PFSK-1 (cell line): ENCODE data around the gene ABCC6.

Experiments used
- FOXP2 ChIP-seq: optimal IDR thresholded peaks from 2 replicates; pipeline ENCODE3; 2011; ENCODE audit warnings: borderline replicate concordance, control low read depth, inconsistent platforms; ENCODE audit not compliant: insufficient read depth; ENCODE audit errors: extremely low read length, extremely low read depth
- POLR2AphosphoS5 ChIP-seq: IDR thresholded peaks from 2 replicates; pipeline ENCODE4 v1.6.1; 2012; ENCODE audit warnings: low read depth, mild to moderate bottlenecking, control low read depth, low read length, moderate library complexity
- SIN3A ChIP-seq: IDR thresholded peaks from 2 replicates; pipeline ENCODE4 v1.6.1; 2012; ENCODE audit warnings: mild to moderate bottlenecking, low read length, moderate library complexity, borderline replicate concordance; ENCODE audit not compliant: insufficient read depth
- TAF1 ChIP-seq: IDR thresholded peaks from 2 replicates; pipeline ENCODE4 v1.6.1; 2012; ENCODE audit warnings: low read length, control low read depth, borderline replicate concordance; ENCODE audit not compliant: insufficient read depth
- TF ChIP-seq, protein P1 (sequence below), 2 experiments: IDR thresholded peaks; 2 replicates each; pipeline versions ENCODE4 v1.6.1 to v1.8.0; 2011 to 2012; ENCODE audit warnings: low read depth in 2 of 2, low read length in 2 of 2, control low read depth in 1 of 2, inconsistent platforms in 1 of 2, mild to moderate bottlenecking in 1 of 2, moderate library complexity in 1 of 2; ENCODE audit not compliant: insufficient read depth in 1 of 2

The ABCC6 gene

DNA sequence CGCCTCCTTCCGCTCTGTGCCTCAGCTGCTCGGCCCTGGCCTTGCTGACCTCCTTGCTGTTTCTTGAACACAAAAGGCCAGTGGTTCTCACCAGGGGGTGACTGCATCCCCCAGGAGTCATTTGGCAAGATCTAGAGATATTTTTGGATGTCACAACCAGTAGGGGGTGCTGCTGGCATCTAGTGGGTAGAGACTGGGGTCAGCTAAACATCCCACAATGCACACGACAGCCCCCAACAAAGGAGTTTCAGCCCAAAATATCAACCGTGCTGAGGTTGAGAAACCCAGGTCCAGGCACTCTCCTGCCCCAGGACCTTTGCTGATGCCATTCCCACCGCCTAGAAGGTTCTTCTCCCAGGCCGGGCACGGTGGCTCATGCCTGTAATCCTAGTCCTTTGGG is 39.7 kb downstream of the ABCC6 start:
- TF ChIP-seq SIN3A (no peak), POLR2AphosphoS5 (no peak), TAF1 (no peak), FOXP2 (no peak)
- TF ChIP-seq, protein P1, sequence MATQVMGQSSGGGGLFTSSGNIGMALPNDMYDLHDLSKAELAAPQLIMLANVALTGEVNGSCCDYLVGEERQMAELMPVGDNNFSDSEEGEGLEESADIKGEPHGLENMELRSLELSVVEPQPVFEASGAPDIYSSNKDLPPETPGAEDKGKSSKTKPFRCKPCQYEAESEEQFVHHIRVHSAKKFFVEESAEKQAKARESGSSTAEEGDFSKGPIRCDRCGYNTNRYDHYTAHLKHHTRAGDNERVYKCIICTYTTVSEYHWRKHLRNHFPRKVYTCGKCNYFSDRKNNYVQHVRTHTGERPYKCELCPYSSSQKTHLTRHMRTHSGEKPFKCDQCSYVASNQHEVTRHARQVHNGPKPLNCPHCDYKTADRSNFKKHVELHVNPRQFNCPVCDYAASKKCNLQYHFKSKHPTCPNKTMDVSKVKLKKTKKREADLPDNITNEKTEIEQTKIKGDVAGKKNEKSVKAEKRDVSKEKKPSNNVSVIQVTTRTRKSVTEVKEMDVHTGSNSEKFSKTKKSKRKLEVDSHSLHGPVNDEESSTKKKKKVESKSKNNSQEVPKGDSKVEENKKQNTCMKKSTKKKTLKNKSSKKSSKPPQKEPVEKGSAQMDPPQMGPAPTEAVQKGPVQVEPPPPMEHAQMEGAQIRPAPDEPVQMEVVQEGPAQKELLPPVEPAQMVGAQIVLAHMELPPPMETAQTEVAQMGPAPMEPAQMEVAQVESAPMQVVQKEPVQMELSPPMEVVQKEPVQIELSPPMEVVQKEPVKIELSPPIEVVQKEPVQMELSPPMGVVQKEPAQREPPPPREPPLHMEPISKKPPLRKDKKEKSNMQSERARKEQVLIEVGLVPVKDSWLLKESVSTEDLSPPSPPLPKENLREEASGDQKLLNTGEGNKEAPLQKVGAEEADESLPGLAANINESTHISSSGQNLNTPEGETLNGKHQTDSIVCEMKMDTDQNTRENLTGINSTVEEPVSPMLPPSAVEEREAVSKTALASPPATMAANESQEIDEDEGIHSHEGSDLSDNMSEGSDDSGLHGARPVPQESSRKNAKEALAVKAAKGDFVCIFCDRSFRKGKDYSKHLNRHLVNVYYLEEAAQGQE (IDR thresholded peaks at IDR 0.05; ENCODE audit: insufficient read depth in 1 of 2, low read depth in 2 of 2, low read length in 2 of 2), result no peak

DNA sequence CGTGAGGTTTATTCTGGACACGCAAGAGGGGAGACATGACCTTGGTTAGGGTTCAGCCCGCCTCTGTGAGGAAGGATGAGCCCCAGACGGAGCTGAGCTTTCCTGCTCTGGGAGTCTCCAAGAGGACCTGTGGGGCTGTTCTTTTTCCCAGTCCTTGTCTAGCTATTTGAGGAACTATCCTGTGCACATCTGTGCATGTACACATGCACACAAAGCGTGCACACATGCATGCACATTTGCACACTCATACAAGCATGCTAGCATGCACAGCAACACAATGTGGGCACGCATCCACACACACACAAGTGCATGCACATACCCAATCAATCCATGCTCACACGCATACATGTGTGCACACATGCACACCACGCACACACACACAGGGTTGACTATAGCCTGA is 40.4 kb downstream of the ABCC6 start:
- TF ChIP-seq SIN3A (no peak), FOXP2 (no peak), POLR2AphosphoS5 (no peak), TAF1 (no peak)
- TF ChIP-seq, protein P1 (IDR thresholded peaks at IDR 0.05; ENCODE audit: insufficient read depth in 1 of 2, low read depth in 2 of 2, low read length in 2 of 2), result no peak

DNA sequence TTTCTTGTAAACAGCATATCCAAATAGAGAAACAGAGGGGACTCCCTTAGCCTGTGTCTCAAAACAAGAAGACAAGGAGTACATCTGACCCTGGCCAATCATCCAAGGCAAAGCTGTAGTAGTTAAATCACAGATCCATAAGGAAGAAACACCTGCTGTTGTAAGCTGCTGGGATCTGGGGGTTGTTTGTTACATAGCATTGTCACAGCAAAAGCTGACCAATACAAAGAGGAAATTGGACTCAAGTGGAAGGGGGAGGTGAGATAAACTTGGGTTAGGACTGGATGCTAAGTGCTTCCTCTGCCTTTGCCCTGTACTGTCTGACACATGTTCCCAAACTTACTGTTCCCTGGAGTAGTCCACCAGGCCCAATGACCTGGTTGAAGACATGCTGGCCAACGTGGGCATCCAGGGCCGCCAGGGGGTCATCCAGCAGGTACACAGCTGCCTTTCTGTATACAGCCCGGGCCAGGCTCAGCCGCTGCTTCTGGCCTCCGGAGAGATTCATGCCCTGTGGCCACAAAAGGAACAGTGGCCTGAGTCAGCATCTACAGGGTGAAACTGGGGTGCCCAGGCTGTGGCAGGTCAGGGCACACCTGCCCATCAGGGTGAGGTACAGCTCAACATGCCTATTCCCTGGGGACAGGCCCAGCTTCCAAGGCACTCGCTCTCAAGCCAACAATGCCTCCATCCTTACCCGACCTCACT is 44.7 kb downstream of the ABCC6 start:
- TF ChIP-seq POLR2AphosphoS5 (no peak), SIN3A (no peak)

DNA sequence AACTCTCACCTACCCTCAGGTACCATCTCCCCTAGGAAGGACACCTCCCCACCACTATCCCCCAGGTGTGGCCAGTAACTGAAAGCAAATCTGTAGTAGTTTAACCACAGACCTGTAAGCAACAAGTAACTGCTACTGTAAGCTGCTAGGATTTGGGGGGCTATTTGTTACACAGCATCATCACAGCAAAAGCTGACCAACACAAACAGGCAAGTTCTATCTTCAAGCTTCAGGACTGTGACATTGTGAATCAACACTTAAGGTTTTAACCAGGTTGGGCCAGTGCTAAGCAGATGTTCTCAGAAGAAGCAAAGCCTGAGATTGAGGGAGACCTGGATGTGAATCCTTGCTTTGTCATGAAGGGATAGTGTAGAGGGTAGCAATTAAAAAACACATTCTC is 47.0 kb downstream of the ABCC6 start:
- TF ChIP-seq POLR2AphosphoS5 (no peak), SIN3A (no peak), FOXP2 (no peak), TAF1 (no peak)
- TF ChIP-seq, protein P1 (IDR thresholded peaks at IDR 0.05; ENCODE audit: insufficient read depth in 1 of 2, low read depth in 2 of 2, low read length in 2 of 2), result no peak

DNA sequence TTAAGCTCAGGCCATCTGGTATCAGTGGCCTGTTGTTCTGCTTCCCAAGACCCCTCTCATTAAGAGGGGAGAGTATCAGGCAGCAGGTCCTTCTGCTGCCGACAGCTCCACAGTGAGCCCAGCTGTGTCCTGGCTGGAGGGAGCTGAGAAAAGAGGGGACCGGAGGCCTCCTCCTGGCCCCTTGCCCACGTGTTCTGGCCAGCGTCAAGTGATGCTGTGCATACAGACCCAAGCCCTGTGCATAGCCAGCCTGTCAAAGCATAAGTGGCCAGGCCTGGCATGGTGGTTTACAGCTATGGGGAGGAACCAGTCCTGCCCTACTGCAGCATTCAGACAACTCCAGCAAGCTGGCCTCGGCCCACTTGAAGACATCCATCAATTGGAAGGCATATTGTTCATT is 48.0 kb downstream of the ABCC6 start:
- no peak for TF ChIP-seq FOXP2
- TF ChIP-seq, protein P1 (IDR thresholded peaks at IDR 0.05; ENCODE audit: insufficient read depth in 1 of 2, low read depth in 2 of 2, low read length in 2 of 2), result no peak
- no peak for TF ChIP-seq POLR2AphosphoS5
- no peak for TF ChIP-seq SIN3A
- TF ChIP-seq TAF1, result no peak

DNA sequence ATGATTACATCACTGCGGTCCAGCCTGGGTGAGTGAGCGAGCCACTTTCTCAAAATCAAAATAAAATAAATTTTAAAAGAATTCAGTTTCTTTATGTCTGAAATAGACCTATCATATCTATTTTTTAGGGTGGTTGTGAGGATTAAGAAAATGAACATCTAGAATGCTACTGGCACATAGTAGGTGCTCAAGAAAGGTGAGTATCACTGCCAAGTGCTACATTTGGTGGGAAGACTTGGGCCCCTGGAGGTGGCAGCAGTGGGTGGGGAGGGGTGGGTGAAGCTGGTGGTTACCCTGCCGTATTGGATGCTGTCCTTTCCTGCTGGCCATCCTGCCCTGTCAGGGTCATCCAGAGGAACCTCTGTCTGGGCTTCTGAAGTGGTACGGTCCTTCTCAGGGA is 50.3 kb downstream of the ABCC6 start:
- TF ChIP-seq SIN3A (no peak), FOXP2 (no peak), TAF1 (no peak), POLR2AphosphoS5 (no peak)
- TF ChIP-seq, protein P1 (IDR thresholded peaks at IDR 0.05; ENCODE audit: insufficient read depth in 1 of 2, low read depth in 2 of 2, low read length in 2 of 2), result no peak
